PC-9 (cell line): ENCODE measurements around the gene GRK2. TPM values are rescaled to one million over a fixed set of nuclear protein-coding genes. Genes with fewer than 3 reads are reported as not detected.
A peak's percentile ranks its signal among the peaks of the same experiment; 100 is the strongest.

ENCODE experiments used
- BruUV-seq: library from RNA; stranded (reverse); fragments of 400-500 nt; replicated peaks from 2 replicates; lab custom pipeline; 2021; lab: Mats Ljungman, UMichigan
- CTCF ChIA-PET: fragments of 300-600 bp; sonication (Branson Sonifier 250); formaldehyde crosslinking; loops from one replicate; lab custom pipeline; 2022; ENCODE audit warnings: antibody characterized with exemption; lab: Charles Lee
- POLR2A ChIA-PET: fragments of 300-600 bp; sonication (Branson Sonifier 250); formaldehyde crosslinking; loops from one replicate; lab custom pipeline; 2022; ENCODE audit warnings: antibody characterized with exemption; ENCODE audit not compliant: unreplicated experiment; lab: Charles Lee
- DNase-seq, 2 experiments: peaks; one replicate each; pipeline versions ENCODE4 v3.0.0 to v3.0.0-alpha.2; 2015 to 2022; ENCODE audit warnings: mixed read lengths in 1 of 2
- H2AFZ ChIP-seq: fragments of 200-600 bp; sonication (generic); 2 replicates; pipeline ENCODE4 v1.8.1; 2017; ENCODE audit warnings: antibody characterized with exemption
- H3F3A ChIP-seq: fragments of 200-600 bp; sonication (generic); 2 replicates; pipeline ENCODE4 v1.8.1; 2017; ENCODE audit warnings: antibody characterized with exemption, mild to moderate bottlenecking, low read depth; ENCODE audit not compliant: insufficient read depth
- H3K27ac ChIP-seq: fragments of 200-600 bp; sonication (generic); 2 replicates; pipeline ENCODE4 v1.6.1; 2016; ENCODE audit warnings: mixed run types
- H3K27me3 ChIP-seq: fragments of 200-600 bp; sonication (generic); 2 replicates; pipeline ENCODE4 v1.6.1; 2016; ENCODE audit warnings: low read depth, mixed run types; ENCODE audit not compliant: insufficient read depth
- H3K36me3 ChIP-seq: fragments of 200-600 bp; sonication (generic); 2 replicates; pipeline ENCODE4 v1.6.1; 2016; ENCODE audit warnings: low read depth, mixed run types
- H3K4me1 ChIP-seq: fragments of 200-600 bp; sonication (generic); replicated peaks from 2 replicates; pipeline ENCODE4 v1.6.1; 2016; ENCODE audit warnings: mixed run types; ENCODE audit not compliant: insufficient read depth
- H3K4me2 ChIP-seq: fragments of 200-600 bp; sonication (generic); 2 replicates; pipeline ENCODE4 v1.6.1; 2017; ENCODE audit warnings: mixed run types
- H3K4me3 ChIP-seq: fragments of 200-600 bp; sonication (generic); 2 replicates; pipeline ENCODE4 v1.6.1; 2016; ENCODE audit warnings: mixed run types
- H3K79me2 ChIP-seq: fragments of 200-600 bp; sonication (generic); 2 replicates; pipeline ENCODE4 v1.6.1; 2017; ENCODE audit warnings: low read depth, mixed run types
- H3K9me2 ChIP-seq: fragments of 200-600 bp; sonication (generic); 2 replicates; pipeline ENCODE4 v1.8.1; 2017; ENCODE audit warnings: mild to moderate bottlenecking; ENCODE audit not compliant: insufficient read depth
- H3K9me3 ChIP-seq: fragments of 200-600 bp; sonication (generic); 2 replicates; pipeline ENCODE4 v1.8.1; 2016; ENCODE audit warnings: low read depth; ENCODE audit not compliant: insufficient read depth
- H4K20me1 ChIP-seq: fragments of 200-600 bp; sonication (generic); 2 replicates; pipeline ENCODE4 v1.8.1; 2017; ENCODE audit not compliant: insufficient read depth
- CTCF ChIP-seq: fragments of 200-600 bp; sonication (generic); conservative IDR thresholded peaks from 2 replicates; pipeline ENCODE4 v1.6.1; 2017; ENCODE audit warnings: mixed run types, antibody characterized with exemption, mild to moderate bottlenecking, moderate library complexity
- EZH2 ChIP-seq: fragments of 200-600 bp; sonication (generic); IDR thresholded peaks from 2 replicates; pipeline ENCODE4 v1.8.0; 2017; ENCODE audit warnings: antibody characterized with exemption, low read depth
- intact Hi-C: fragments of 100-400 bp; cut with micrococcal nuclease; formaldehyde crosslinking; loops from one replicate; pipeline ENCODE4 v1.10.0; 2022; ENCODE audit not compliant: unreplicated experiment
- total RNA-seq: library from RNA; stranded (reverse); gene quantifications from 2 replicates; pipeline ENCODE4 v1.2.3, GENCODE V29; 2021

Gene GRK2
- total RNA-seq, 1 experiment from 2014 or later = 76.7 TPM

- H3K36me3 ChIP-seq = peaks cover 41% of the 10 kb centered on the region
- intact Hi-C loops = no loop called here
- peak overlapping the region; percentile 67 for H3K27ac ChIP-seq
- no peaks in the 10 kb centered on the region for H3K9me2 ChIP-seq
- H3K4me2 ChIP-seq = peak overlapping the region; percentile 60
- peaks cover 61% of the 10 kb centered on the region for H3K79me2 ChIP-seq
- H4K20me1 ChIP-seq = no peaks in the 10 kb centered on the region
- peaks cover 54% of the 10 kb centered on the region for H3K4me1 ChIP-seq
- no peak overlapping the region for H2AFZ ChIP-seq
- peaks cover 63% of the 10 kb centered on the region for H3F3A ChIP-seq
- ChIA-PET CTCF (no interaction called here), POLR2A (no interaction called here)
- TF ChIP-seq EZH2 = no peak
- TF ChIP-seq CTCF = no peak
- peaks cover 8% of the 10 kb centered on the region for H3K9me3 ChIP-seq
- no peak overlapping the region for H3K4me3 ChIP-seq
- no peak for DNase-seq
- BruUV-seq = no TSS peak
- no peaks in the 10 kb centered on the region for H3K27me3 ChIP-seq
Measured at GRCh38 chr11:67291481-67292381, 25.5 kb downstream of the GRK2 start.

GRCh38 chr11:67292671-67293070 is 26.4 kb downstream of the GRK2 start:
- BruUV-seq = no TSS peak
- H3K4me3 ChIP-seq = peak overlapping the region; percentile 0; the same call in 1 of the 2 replicates
- H3K9me3 ChIP-seq = peaks cover 8% of the 10 kb centered on the region
- no peak for DNase-seq
- CTCF ChIA-PET = interaction anchor here (1.0 kb wide), 1 partner anchor 11 kb away, joined by 4 read pairs; the partner anchor contains the start of gene SSH3
- H3K9me2 ChIP-seq = no peaks in the 10 kb centered on the region
- no peaks in the 10 kb centered on the region for H4K20me1 ChIP-seq
- H3K4me2 ChIP-seq = peak overlapping the region; percentile 60
- peaks cover 45% of the 10 kb centered on the region for H3K4me1 ChIP-seq
- POLR2A ChIA-PET = interaction anchor here (0.7 to 0.8 kb wide), 2 partner anchors 10 to 237 kb away, joined by 4 to 13 read pairs; partner anchors contain the start of gene SSH3
- H3K27ac ChIP-seq = peak overlapping the region; percentile 67
- peaks cover 62% of the 10 kb centered on the region for H3K79me2 ChIP-seq
- no peaks in the 10 kb centered on the region for H3K27me3 ChIP-seq
- no peak overlapping the region for H2AFZ ChIP-seq
- peaks cover 53% of the 10 kb centered on the region for H3F3A ChIP-seq
- peaks cover 45% of the 10 kb centered on the region for H3K36me3 ChIP-seq
- intact Hi-C loops = no loop called here
- no peak for TF ChIP-seq EZH2
- no peak for TF ChIP-seq CTCF

- no TSS peak for BruUV-seq
- H3K27ac ChIP-seq = peak overlapping the region; percentile 67
- peak overlapping the region; percentile 60 for H3K4me2 ChIP-seq
- CTCF ChIA-PET = interaction anchor here (1.0 kb wide), 1 partner anchor 10 kb away, joined by 4 read pairs; the partner anchor contains the start of gene SSH3
- peaks cover 49% of the 10 kb centered on the region for H3K36me3 ChIP-seq
- peaks cover 49% of the 10 kb centered on the region for H3F3A ChIP-seq
- H3K4me1 ChIP-seq = peaks cover 41% of the 10 kb centered on the region
- peaks cover 8% of the 10 kb centered on the region for H3K9me3 ChIP-seq
- no peaks in the 10 kb centered on the region for H4K20me1 ChIP-seq
- H3K4me3 ChIP-seq = peak overlapping the region; percentile 0; the same call in 1 of the 2 replicates
- TF ChIP-seq EZH2 = no peak
- TF ChIP-seq CTCF = no peak
- H3K27me3 ChIP-seq = no peaks in the 10 kb centered on the region
- POLR2A ChIA-PET = interaction anchor here (0.6 to 0.8 kb wide), 5 partner anchors 10 to 401 kb away, joined by 3 to 13 read pairs (median 4); partner anchors contain the start of gene SSH3
- intact Hi-C loops = no loop called here
- peaks cover 62% of the 10 kb centered on the region for H3K79me2 ChIP-seq
- no peaks in the 10 kb centered on the region for H3K9me2 ChIP-seq
- peak; percentile 58 to 98 for DNase-seq
- H2AFZ ChIP-seq = no peak overlapping the region
Measured at GRCh38 chr11:67293090-67293489, 26.8 kb downstream of the GRK2 start.
